Trophoblast cell (in vitro differentiated cells and primary cell): Measurements from ENCODE around the gene ACTR3.

Experiments used
- DNase-seq, 2 donors: peaks; one replicate each; pipeline ENCODE4 v3.0.0-alpha.2; 2016
- H2AFZ ChIP-seq: 2 replicates; pipeline ENCODE4 v1.6.1; 2013; ENCODE audit warnings: low read length, moderate library complexity, mild to moderate bottlenecking; ENCODE audit not compliant: insufficient read depth, poor library complexity
- H2AK5ac ChIP-seq: 2 replicates; pipeline ENCODE4 v1.6.1; 2013; ENCODE audit warnings: mild to moderate bottlenecking, low read length
- H2BK120ac ChIP-seq: 2 replicates; pipeline ENCODE4 v1.6.1; 2013; ENCODE audit warnings: low read length, mild to moderate bottlenecking, moderate library complexity; ENCODE audit not compliant: insufficient read depth, poor library complexity
- H2BK12ac ChIP-seq: 2 replicates; pipeline ENCODE4 v1.6.1; 2013; ENCODE audit warnings: mild to moderate bottlenecking, low read length, moderate library complexity
- H2BK5ac ChIP-seq: 2 replicates; pipeline ENCODE4 v1.6.1; 2013; ENCODE audit warnings: low read length, low read depth, moderate library complexity, mild to moderate bottlenecking; ENCODE audit not compliant: poor library complexity
- H3K14ac ChIP-seq: 2 replicates; pipeline ENCODE4 v1.6.1; 2013; ENCODE audit warnings: mild to moderate bottlenecking, low read length
- H3K18ac ChIP-seq: 2 replicates; pipeline ENCODE4 v1.6.1; 2013; ENCODE audit warnings: mild to moderate bottlenecking, low read length
- H3K23ac ChIP-seq: 2 replicates; pipeline ENCODE4 v1.6.1; 2013; ENCODE audit warnings: low read length
- H3K27ac ChIP-seq: 2 replicates; pipeline ENCODE4 v1.5.1; 2013; ENCODE audit warnings: low read depth, mild to moderate bottlenecking, inconsistent platforms, low read length, moderate library complexity
- H3K27me3 ChIP-seq: 2 replicates; pipeline ENCODE4 v1.6.1; 2013; ENCODE audit warnings: inconsistent platforms, mild to moderate bottlenecking, low read length, moderate library complexity; ENCODE audit not compliant: insufficient read depth
- H3K36me3 ChIP-seq, 2 experiments: 1 replicate in 1 of 2; 2 replicates in 1 of 2; pipeline ENCODE4 v1.6.1; 2013; ENCODE audit warnings: low read length in 2 of 2, mild to moderate bottlenecking in 2 of 2, moderate library complexity in 1 of 2; ENCODE audit not compliant: insufficient read depth in 2 of 2, control insufficient read depth in 1 of 2
- H3K4ac ChIP-seq: 2 replicates; pipeline ENCODE4 v1.6.1; 2013; ENCODE audit warnings: low read depth, mild to moderate bottlenecking, low read length, moderate library complexity
- H3K4me1 ChIP-seq, 2 experiments: 1 replicate in 1 of 2; 2 replicates in 1 of 2; pipeline ENCODE4 v1.6.1; 2013; ENCODE audit warnings: low read length in 2 of 2, mild to moderate bottlenecking in 2 of 2, moderate library complexity in 1 of 2; ENCODE audit not compliant: insufficient read depth in 2 of 2, control insufficient read depth in 1 of 2
- H3K4me2 ChIP-seq: 2 replicates; pipeline ENCODE4 v1.6.1; 2013; ENCODE audit warnings: inconsistent platforms, mild to moderate bottlenecking, low read length, moderate library complexity
- H3K4me3 ChIP-seq: 2 replicates; pipeline ENCODE4 v1.5.1; 2013; ENCODE audit warnings: mild to moderate bottlenecking, low read depth, low read length, inconsistent platforms
- H3K79me1 ChIP-seq: one replicate; pipeline ENCODE4 v1.6.1; 2013; ENCODE audit warnings: low read length
- H3K79me2 ChIP-seq: 2 replicates; pipeline ENCODE4 v1.6.1; 2013; ENCODE audit warnings: low read length, mild to moderate bottlenecking; ENCODE audit not compliant: control insufficient read depth, insufficient read depth, poor library complexity
- H3K9ac ChIP-seq: 2 replicates; pipeline ENCODE4 v1.6.1; 2013; ENCODE audit warnings: mild to moderate bottlenecking, low read length
- H3K9me3 ChIP-seq: 2 replicates; pipeline ENCODE4 v1.6.1; 2013; ENCODE audit warnings: low read depth, mild to moderate bottlenecking, control low read depth, inconsistent platforms, low read length; ENCODE audit not compliant: insufficient read depth
- H4K12ac ChIP-seq: 2 replicates; pipeline ENCODE4 v1.6.1; 2013; ENCODE audit warnings: low read depth, mild to moderate bottlenecking, low read length, moderate library complexity
- H4K8ac ChIP-seq: 2 replicates; pipeline ENCODE4 v1.6.1; 2013; ENCODE audit warnings: low read depth, mild to moderate bottlenecking, low read length, moderate library complexity
- H4K91ac ChIP-seq: one replicate; pipeline ENCODE4 v1.6.1; 2013; ENCODE audit warnings: low read depth, mild to moderate bottlenecking, low read length, moderate library complexity
- WGBS: extraction: QIAGEN DNeasy Blood & Tissue Kit; methylation state at CpG from one replicate; pipeline ENCODE4 v1.1.7; 2013; ENCODE audit warnings: missing lambda C conversion rate; ENCODE audit not compliant: insufficient read length, insufficient coverage; ENCODE audit errors: extremely low coverage; 5-methylcytosine and 5-hydroxymethylcytosine counted together

The ACTR3 gene

DNA sequence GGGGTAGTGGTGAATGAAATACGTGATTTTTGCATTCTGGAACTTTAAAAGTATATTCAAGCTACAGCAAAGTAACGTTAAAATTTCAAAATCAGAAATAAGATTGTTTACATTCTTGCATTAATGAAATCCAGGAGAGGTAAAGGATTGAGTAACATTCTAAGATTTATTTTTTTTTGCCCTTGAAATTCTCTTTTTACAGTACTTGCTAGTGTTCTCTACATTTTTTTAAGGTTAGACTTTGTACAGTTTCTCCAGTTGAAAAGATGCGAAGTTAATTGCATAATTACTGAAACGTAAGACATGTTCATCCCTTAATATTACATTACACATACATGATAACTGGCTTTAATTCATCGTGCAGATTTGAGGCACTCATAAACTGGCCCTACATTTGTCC is 74.5 kb downstream of the ACTR3 start:
- no peaks in the 10 kb centered on the region for H3K4me1 ChIP-seq
- H3K4ac ChIP-seq, result no peak overlapping the region
- no CpG with 5 or more reads among the region's 5 CpGs for WGBS
- no peak overlapping the region for H2AFZ ChIP-seq
- H3K79me1 ChIP-seq, result no peaks in the 10 kb centered on the region
- no peak overlapping the region for H2BK120ac ChIP-seq
- H2AK5ac ChIP-seq, result no peak overlapping the region
- no peak overlapping the region for H4K91ac ChIP-seq
- no peak overlapping the region for H3K4me2 ChIP-seq
- no peak overlapping the region for H3K18ac ChIP-seq
- peaks cover 2 to 3% of the 10 kb centered on the region in 2 experiments for H3K36me3 ChIP-seq
- no peak overlapping the region for H4K8ac ChIP-seq
- H3K9ac ChIP-seq, result no peak overlapping the region
- no peaks in the 10 kb centered on the region for H3K79me2 ChIP-seq
- H3K14ac ChIP-seq, result no peak overlapping the region
- H3K9me3 ChIP-seq, result no peaks in the 10 kb centered on the region
- no peak for DNase-seq
- H3K4me3 ChIP-seq, result no peak overlapping the region
- H3K27me3 ChIP-seq, result no peaks in the 10 kb centered on the region
- no peak overlapping the region for H2BK5ac ChIP-seq
- no peak overlapping the region for H3K23ac ChIP-seq
- H3K27ac ChIP-seq, result no peak overlapping the region
- H2BK12ac ChIP-seq, result no peak overlapping the region
- no peak overlapping the region for H4K12ac ChIP-seq

DNA sequence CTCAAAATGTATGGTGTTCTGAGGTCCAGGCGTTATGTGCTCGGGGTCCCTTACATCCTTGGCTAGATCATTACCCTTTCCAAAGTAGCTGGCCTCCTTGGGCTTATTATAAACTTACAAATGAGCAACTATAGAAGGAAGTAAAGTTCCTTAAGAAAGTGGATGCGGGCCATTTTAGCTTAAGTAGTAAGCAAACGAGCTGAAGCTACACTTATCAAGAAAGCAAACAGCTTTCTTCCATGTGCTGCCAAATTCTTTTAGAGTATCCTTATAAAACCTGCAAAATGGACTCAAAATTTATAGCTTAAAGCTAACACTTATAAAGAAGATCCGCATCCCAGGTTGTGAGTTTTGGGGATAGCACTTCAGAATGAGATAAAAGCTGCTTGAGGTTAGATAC is 75.3 kb downstream of the ACTR3 start:
- no peaks in the 10 kb centered on the region for H3K9me3 ChIP-seq
- H2BK12ac ChIP-seq, result no peak overlapping the region
- DNase-seq, result no peak
- no peak overlapping the region for H4K8ac ChIP-seq
- no peak overlapping the region for H3K4ac ChIP-seq
- H3K9ac ChIP-seq, result no peak overlapping the region
- H3K79me2 ChIP-seq, result no peaks in the 10 kb centered on the region
- H3K36me3 ChIP-seq, result peaks cover 2 to 3% of the 10 kb centered on the region in 2 experiments
- no peak overlapping the region for H3K4me3 ChIP-seq
- H3K27me3 ChIP-seq, result no peaks in the 10 kb centered on the region
- H2BK5ac ChIP-seq, result no peak overlapping the region
- no peak overlapping the region for H4K12ac ChIP-seq
- no peak overlapping the region for H3K4me2 ChIP-seq
- H2AFZ ChIP-seq, result no peak overlapping the region
- H3K27ac ChIP-seq, result no peak overlapping the region
- no peak overlapping the region for H3K14ac ChIP-seq
- no peak overlapping the region for H2AK5ac ChIP-seq
- no CpG with 5 or more reads among the region's 5 CpGs for WGBS
- no peak overlapping the region for H3K23ac ChIP-seq
- H3K18ac ChIP-seq, result no peak overlapping the region
- no peaks in the 10 kb centered on the region for H3K79me1 ChIP-seq
- H4K91ac ChIP-seq, result no peak overlapping the region
- H3K4me1 ChIP-seq, result no peaks in the 10 kb centered on the region
- no peak overlapping the region for H2BK120ac ChIP-seq

DNA sequence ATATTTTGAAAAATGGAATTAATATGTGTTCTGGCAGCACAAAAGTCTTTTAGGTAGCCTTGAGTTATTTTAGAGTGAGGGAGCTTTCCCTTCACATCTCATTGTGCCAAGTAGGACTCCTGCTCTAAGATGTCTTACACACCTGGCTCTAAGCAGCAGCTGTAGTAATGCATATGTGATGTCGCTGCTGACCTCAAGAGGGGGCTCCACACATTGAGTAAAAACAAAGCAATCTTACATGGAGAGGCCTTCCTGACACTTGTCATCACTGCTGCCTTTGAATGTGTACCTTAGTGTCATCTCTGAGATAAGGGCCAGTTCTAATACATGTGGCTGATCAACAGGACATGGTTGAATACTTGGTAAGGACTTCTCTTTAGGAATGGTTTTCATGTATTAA is 75.8 kb downstream of the ACTR3 start:
- DNase-seq, result peak in 1 of 2 donors; percentile 59
- H3K79me2 ChIP-seq, result no peaks in the 10 kb centered on the region
- no peak overlapping the region for H2BK120ac ChIP-seq
- H3K9me3 ChIP-seq, result no peaks in the 10 kb centered on the region
- no peak overlapping the region for H3K23ac ChIP-seq
- no peak overlapping the region for H2BK12ac ChIP-seq
- no peak overlapping the region for H3K4me2 ChIP-seq
- no peak overlapping the region for H3K9ac ChIP-seq
- H3K27ac ChIP-seq, result no peak overlapping the region
- no peaks in the 10 kb centered on the region for H3K27me3 ChIP-seq
- no CpG with 5 or more reads among the region's 1 CpG for WGBS
- no peak overlapping the region for H4K91ac ChIP-seq
- H2AFZ ChIP-seq, result no peak overlapping the region
- H3K4ac ChIP-seq, result no peak overlapping the region
- peaks cover 2 to 3% of the 10 kb centered on the region in 2 experiments for H3K36me3 ChIP-seq
- no peaks in the 10 kb centered on the region for H3K79me1 ChIP-seq
- no peak overlapping the region for H3K14ac ChIP-seq
- H2BK5ac ChIP-seq, result no peak overlapping the region
- no peak overlapping the region for H4K8ac ChIP-seq
- H3K4me1 ChIP-seq, result no peaks in the 10 kb centered on the region
- H4K12ac ChIP-seq, result no peak overlapping the region
- no peak overlapping the region for H3K4me3 ChIP-seq
- H2AK5ac ChIP-seq, result no peak overlapping the region
- H3K18ac ChIP-seq, result no peak overlapping the region

DNA sequence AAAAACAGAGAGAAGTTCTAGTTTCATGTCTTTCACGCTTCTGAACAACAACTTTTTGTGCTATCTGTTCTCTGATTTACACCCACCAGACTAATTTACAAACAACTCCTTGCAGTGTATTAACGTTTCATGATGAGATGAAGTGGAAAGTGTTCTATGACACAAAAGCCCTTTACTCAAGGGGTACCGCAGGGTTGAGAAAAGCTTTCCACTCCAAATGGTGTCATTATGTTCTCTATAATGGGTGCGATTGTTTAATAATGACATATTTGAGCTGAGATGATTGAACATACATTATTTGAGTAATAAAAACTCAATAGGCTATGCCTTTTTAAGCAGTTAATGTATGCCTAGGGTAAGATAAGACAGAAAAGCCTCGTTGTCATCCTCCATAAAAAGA is 76.3 kb downstream of the ACTR3 start:
- no peak overlapping the region for H4K12ac ChIP-seq
- no peak overlapping the region for H4K8ac ChIP-seq
- H2BK5ac ChIP-seq, result no peak overlapping the region
- no peaks in the 10 kb centered on the region for H3K4me1 ChIP-seq
- peaks cover 2 to 3% of the 10 kb centered on the region in 2 experiments for H3K36me3 ChIP-seq
- no peak overlapping the region for H2BK120ac ChIP-seq
- no peak overlapping the region for H3K27ac ChIP-seq
- DNase-seq, result no peak
- no peak overlapping the region for H3K4me3 ChIP-seq
- no peak overlapping the region for H3K23ac ChIP-seq
- no peak overlapping the region for H3K14ac ChIP-seq
- no peaks in the 10 kb centered on the region for H3K27me3 ChIP-seq
- no peak overlapping the region for H3K4me2 ChIP-seq
- no peak overlapping the region for H2AK5ac ChIP-seq
- H2AFZ ChIP-seq, result no peak overlapping the region
- H3K18ac ChIP-seq, result no peak overlapping the region
- no peak overlapping the region for H3K9ac ChIP-seq
- no peak overlapping the region for H3K4ac ChIP-seq
- H3K9me3 ChIP-seq, result no peaks in the 10 kb centered on the region
- WGBS, result no CpG with 5 or more reads among the region's 5 CpGs
- H2BK12ac ChIP-seq, result no peak overlapping the region
- no peaks in the 10 kb centered on the region for H3K79me2 ChIP-seq
- no peak overlapping the region for H4K91ac ChIP-seq
- H3K79me1 ChIP-seq, result no peaks in the 10 kb centered on the region
